Stimulated activated CD4-positive, alpha-beta T cell treated with anti-CD3 and anti-CD28 coated beads, Interleukin-2, amount 100 ng/mL, for 24 hours (primary cell): ENCODE data around the gene ABL1.
A peak's percentile ranks its signal among the peaks of the same experiment; 100 is the strongest.

ENCODE experiments used
- DNase-seq, 2 donors: peaks; one replicate each; pipeline ENCODE4 v3.0.0-alpha.2; 2020

Gene ABL1

DNA sequence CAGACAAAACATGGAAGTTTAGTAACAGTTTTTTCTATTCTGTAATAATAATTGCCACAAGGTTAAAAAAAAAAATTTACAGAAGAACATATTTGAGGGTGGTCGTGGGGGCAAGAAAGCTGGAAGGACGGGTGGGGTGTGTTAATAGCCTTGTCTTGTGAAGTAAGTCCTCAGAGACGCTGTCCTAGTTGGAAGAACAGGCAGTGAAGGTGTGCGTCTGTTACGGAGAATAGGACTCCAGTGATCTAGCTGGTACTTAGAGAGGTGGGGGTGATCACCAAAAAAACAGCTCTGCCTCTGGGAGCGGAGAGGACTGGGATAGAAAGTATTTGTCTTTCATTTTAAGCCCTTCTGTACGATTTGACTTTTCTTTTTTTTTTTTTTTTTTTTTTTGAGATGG, 17.7 kb downstream of the ABL1 start:
- DNase-seq, result no peak

DNA sequence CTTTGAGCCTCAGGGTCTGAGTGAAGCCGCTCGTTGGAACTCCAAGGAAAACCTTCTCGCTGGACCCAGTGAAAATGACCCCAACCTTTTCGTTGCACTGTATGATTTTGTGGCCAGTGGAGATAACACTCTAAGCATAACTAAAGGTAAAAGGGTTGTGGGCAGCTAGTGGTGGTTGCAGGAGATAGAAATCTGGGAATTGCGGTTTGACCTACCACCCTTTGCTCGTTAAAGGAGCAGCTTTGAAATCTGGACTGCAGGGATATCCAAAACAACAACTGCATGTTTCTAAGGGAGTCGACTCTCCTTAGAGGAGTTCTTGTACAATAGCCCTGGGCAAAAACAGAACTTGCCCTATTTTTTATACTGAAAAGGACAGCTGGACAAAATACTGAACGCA, 19.0 kb downstream of the ABL1 start:
- no peak for DNase-seq

DNA sequence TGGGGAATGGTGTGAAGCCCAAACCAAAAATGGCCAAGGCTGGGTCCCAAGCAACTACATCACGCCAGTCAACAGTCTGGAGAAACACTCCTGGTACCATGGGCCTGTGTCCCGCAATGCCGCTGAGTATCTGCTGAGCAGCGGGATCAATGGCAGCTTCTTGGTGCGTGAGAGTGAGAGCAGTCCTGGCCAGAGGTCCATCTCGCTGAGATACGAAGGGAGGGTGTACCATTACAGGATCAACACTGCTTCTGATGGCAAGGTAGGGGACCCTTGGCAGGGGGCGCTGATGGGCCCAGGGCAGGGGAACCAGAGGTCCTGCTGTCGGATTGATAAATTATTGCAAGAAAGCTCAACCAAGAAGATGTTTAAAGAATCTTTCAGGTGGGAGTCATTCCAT, 19.8 kb downstream of the ABL1 start:
- no peak for DNase-seq

DNA sequence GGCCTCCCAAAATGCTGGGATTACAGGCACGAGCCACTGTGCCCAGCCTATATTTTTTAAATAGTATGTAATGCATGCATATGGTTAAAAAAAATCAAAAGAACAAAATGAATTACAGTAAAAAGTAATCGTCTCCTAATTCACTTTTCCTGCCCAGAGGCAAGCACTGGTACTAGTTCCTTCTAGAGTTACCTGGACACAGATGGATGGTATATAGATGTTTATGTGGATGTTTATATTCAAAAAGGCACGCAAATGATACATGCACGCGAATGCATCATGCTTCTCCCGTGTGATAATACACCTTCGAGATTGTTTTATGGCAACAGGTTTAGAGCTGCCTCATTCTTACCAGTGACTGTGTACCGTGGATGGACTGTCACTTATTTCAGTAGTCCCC, 21.4 kb downstream of the ABL1 start:
- DNase-seq, result no peak

DNA sequence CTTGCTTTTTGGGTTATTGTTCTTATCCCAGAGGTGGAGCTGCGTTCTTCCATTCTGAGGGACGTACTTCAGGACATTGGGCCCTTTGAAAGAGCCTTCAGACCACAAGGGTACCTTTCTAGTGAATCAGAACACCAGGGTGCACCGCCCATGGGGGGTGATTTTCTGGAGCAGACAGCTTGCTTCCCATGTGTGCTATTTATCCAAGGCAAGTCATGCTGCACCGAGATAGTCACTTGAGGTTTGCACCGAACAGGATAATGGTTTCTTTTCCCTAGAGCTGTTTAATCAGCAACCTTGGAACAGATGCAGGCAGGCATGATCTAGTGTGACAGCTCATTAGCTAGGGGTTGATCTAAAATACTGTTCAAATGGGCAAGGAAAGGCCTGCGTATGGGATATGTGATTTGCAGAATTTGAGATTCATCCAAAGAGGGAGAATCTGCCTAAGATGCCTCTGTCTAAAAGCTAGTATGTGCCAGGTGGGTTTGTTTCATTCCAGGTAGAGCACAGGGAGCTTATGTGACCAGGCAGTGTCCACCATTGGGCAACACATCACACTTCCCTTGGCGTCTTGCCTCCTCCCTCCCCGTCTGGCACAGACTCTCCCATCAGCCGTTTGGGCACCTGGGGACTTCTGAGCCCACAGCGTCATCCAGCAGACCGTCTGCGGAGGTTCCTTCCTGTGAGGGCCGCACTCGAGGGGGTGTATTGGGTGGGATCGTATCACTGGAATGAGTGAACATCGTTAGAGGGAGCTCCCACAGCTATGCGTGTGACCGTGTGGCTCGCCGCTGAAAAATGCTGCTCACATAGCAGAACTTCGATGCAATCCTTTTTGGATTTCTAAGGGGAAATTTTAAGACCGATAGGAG, 23.0 kb downstream of the ABL1 start:
- no peak for DNase-seq

DNA sequence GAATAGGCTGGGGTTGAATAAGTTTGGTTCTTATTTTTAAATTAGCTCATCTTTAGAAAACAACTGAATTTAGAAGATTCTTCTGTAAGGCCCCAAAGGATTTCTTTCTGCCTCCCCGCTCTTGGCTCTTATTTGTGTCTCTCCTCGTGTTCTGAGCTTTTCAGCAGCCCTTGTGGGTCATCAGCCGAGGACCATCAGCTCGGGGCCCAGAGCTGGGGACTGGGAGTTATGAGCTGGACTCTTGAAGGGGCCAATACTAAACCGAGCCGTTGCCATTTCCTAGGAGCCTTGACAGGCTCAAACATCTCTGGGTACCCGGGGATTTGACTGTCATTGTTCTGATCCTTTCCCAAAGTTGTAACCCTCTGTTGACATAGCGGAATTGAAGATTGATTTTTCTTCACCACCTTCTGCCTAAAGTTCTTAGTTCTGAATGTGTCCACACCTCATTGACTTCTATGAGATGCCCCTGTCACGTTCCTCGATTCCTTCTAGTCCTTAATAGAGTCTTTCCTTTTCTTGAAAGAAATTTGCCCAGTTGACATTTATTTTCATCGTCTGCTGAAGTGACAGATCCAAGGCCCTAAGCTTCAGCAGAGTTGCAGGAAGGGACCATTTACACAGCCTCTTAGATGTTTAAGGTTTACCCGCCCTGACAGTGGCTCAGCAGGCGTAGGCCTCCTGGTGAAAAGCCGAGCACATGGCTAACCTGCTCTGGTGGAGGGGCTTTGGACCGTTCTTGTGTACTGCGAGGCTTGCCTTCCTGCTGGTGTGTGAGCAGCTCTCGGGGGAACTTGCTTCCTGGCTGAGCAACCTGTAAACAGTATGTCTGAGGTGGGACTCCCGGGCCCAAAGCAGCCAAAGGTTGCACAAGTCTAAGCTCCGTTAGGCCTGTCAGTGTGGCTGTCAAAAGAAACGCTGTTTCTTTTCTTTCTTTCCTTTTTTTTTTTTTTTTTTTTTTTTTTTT, 24.0 kb downstream of the ABL1 start:
- no peak for DNase-seq

DNA sequence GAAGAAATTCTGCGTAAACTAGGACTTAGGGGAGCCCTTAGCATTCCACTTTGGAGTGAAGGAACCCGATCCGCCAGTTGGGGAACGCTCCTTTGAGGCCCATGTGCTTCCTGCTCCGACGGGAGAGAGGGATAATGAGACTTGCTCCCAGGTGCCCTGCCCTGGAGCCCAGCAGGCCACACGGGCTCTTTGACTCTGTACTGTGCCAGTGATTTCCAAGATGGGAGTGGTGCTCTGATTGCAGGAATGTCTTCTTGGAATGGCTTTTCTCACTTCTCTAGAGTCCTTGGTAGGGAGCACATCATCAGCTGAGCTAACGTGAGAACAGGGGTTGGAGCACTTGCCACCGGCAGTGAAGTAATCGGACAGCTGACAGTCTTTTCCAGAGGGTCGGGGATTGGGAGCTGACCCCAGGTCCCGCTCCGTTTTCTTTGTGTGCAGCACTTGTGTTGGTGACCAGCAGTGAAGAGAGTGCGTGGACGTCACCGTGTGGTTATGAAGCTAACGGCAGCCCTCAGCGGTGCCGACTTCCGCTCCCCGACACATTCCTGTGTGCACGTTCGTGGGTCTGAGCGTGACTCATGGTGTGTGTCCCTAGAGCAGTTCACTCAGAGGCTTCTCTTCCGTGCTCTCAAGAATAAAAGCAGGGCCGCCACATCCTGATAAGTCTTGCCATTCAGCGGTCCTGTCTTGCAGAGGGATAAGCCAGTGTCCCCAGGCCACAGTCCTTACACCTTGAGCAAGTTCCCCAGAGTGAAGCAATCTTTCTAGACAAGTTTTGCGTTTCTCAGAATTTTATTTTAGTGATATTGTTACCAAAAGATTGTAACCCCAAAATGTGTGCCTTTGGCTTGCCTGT, 25.6 kb downstream of the ABL1 start:
- no peak for DNase-seq

DNA sequence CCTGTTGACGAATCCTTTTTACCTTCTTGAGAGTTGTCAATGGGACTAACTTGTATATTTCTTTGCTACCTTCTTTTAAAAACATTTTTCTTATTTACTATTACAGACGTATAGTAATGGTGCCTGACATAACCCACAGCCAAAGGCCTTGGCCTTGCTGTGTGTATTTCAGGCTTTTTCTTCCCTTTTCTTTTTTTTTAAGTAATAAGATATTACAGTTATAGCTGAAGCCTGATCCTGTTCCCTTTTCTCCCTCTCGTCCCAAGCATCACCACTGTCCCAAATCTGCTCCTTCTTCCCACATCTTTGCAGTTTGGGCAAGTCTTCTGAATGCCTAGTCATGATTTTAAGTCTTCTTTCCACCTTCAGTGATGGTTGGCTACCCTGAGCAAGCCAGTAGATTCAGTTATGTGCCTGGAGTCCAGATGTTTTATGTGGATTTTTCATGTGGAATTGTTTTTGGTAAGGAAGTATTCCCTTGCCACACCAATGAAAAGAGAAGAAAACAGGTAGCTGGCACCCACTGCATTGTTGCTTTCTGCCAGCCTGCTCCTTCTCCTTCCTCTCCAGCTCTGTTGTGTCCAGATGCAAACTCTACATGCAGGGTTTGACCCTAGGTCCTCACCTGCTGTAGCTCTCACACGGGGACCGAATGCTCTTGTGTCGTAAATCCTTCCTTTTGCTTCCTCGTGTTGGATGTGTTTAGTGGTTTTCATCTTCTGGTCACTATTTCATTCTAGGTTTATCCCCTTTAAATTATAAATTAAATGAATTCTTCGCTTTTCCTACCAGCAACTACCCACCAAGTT, 26.5 kb downstream of the ABL1 start:
- no peak for DNase-seq

DNA sequence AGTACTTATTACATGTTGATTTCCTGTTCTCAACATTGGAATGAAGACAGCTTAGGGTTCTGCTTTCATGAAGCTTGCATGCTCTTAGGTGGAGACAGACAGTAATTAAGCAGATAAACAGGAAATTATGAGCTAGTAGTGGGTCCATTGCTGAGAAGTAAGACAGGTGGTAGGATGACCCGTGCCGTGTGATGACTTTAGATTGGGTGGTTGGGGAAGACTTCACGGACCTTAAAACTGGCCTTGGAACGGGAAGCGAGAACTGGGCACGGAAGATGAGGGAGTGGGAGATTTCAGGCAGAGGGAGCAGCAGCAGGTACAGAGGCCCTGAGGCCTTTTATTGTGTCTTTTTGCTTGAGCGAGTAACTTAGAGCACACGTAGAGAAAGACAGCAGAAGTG, 27.2 kb downstream of the ABL1 start:
- DNase-seq, result no peak

DNA sequence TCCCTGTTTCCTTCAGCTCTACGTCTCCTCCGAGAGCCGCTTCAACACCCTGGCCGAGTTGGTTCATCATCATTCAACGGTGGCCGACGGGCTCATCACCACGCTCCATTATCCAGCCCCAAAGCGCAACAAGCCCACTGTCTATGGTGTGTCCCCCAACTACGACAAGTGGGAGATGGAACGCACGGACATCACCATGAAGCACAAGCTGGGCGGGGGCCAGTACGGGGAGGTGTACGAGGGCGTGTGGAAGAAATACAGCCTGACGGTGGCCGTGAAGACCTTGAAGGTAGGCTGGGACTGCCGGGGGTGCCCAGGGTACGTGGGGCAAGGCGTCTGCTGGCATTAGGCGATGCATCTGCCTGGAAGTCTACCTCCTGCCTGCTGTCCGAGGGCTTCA, 27.7 kb downstream of the ABL1 start:
- DNase-seq, result no peak

DNA sequence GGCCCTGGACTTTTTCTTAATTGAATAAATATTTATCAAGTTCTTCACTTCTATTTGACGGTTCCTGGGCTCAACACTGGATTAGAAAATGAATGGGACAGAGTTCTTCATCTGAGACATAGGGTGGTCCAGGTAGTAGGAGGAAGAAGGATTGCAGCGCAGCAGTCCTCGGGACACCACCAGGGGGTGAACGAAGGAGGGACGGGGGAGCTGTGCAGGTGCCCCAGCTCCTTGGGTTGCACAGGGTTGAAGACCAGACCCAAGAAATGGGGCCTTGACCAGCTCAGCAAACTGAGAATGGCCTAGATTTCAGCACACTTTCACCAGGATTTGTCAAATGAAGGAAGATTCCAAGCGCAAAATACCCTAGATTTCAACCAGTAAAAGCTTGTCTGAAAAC, 29.5 kb downstream of the ABL1 start:
- DNase-seq, result no peak

DNA sequence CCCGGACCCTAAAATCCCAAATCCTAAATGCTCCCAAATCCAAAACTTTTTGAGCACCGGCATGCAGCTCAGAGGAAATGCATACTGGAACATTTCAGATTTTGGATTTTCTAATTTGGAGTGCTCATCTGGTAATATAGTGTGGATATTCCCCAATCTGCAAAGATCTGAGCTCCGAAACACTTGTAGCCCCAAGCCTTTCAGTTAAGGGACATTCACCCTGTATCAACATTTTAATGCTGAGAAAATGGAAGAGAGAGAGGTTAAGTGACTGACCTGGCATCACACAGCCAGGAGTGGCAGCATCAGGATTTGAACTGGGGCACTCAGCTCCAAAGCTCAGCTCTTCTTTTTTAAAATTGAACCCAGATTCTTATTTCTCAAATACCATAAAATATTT, 30.9 kb downstream of the ABL1 start:
- DNase-seq, result no peak

DNA sequence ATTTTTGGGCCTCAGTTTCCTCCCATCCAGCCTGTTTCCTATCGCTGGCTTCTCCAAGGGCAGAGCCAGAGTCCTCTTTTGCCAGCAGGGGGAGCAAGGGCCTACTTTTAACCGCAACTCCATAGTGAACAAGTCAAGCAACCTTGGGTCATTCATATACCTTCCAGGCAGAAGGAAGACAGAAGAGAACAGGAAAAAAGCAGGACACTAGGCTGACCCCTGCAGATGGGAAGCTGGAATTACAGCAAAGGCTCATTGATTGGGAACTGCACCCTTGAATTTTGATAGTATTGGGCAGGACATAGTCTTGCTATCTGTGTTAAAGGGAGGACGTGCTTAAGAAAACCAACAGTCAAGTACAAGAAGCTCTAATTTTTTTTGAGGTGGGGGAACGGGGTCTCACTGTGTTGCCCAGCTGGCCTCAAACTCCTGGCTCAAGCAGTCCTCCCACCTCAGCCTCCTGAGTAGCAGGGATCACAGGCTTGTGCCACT, 31.5 kb downstream of the ABL1 start:
- peak; percentile 58 to 64 for DNase-seq

DNA sequence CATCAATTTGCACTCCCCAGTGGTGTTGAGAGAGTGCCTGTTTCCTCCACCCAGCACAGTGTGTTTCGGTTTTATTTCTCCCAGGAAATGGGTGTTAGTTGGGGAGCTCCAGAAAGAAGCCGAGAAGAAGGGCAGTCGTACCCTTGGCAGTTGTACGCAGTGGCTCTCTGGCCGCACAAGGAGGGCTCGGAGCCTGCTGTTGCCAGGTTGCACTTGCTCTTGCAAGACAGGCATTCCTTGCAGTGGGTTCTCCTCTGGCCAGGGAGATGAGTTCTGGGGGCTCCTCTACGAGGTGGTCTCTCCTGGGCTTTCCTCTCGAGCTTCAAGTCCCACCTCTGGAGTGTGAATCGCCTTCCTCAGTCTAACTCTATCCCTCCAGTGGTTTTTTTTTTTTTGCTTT, 32.5 kb downstream of the ABL1 start:
- DNase-seq, result no peak

DNA sequence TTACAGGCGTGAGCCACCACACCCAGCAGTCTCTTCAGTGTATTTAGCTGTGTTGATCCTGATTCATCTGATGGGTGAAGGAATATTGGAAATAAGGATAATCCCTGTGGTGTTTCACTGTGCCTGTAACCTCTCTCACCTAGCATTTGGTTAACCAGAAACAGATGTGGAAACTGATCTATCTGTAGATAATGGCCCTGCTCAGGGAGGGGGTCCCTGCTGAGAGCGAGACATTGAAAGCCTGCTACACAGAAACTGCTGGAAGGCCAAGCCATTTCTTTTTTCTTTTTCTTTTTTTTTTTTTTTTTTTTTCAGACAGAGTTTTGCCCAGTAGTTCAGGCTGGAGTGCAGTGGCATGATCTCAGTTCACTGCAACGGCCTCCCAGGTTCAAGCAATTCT, 33.2 kb downstream of the ABL1 start:
- DNase-seq, result no peak

DNA sequence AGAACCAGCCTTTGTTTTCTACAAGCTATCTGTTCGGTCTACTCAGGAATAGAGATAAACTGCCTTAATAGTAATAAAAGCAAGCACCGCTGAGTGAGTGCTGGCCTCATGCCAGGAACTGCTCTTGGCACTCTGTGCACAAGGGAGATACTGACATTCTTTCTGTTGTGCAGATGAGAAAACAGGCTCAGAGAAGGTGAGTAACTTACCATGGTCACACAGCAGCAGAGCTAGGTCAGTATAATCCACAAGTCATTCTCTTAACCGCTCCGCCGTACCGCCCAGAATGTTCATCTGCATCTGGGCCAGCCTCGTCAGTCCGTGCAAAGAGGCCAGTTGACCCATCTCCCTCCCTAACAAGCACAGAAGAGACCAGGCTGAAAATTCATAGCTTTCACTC, 34.2 kb downstream of the ABL1 start:
- no peak for DNase-seq

DNA sequence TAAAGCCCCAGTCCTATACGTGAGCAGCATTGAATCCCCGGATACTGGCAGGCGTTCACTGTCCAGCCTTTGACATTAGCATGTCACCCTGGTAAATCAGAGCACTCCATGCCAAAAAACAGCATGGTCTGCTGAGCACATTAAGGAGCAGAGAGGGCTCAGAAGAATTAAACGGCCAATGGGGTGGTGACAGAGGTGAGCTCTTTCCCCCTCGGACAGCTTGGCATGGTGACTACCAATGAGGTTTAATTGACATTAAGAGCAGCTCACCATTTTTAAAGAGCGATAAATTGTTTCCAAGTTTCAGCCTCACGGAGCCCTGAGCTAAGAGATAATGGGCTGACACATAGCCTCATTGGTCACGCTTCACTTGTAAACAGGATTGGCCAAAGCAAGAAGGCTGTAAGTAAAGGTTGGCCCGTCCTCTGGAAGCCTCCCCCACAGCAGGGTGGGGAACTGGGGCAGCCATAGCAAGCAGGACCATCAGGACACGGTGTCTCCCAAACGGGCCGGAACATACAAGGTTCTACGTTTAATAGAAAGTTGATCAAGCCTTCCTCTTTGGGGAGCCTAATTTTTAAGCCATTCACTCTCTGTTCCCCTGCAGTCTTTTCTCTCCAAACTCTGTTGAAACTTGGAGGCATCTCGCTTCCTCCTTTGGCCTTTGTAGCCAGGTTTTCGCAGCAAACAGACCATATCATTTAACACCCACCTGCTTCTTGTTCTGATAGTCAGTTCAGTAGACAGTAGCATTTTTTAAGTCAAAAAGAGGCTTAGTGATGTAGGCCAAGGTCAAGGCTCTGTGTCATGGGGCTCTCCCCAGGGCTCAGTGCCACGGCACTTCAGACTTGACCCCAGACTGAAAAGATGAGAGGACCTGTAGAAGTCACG, 35.7 kb downstream of the ABL1 start:
- no peak for DNase-seq

DNA sequence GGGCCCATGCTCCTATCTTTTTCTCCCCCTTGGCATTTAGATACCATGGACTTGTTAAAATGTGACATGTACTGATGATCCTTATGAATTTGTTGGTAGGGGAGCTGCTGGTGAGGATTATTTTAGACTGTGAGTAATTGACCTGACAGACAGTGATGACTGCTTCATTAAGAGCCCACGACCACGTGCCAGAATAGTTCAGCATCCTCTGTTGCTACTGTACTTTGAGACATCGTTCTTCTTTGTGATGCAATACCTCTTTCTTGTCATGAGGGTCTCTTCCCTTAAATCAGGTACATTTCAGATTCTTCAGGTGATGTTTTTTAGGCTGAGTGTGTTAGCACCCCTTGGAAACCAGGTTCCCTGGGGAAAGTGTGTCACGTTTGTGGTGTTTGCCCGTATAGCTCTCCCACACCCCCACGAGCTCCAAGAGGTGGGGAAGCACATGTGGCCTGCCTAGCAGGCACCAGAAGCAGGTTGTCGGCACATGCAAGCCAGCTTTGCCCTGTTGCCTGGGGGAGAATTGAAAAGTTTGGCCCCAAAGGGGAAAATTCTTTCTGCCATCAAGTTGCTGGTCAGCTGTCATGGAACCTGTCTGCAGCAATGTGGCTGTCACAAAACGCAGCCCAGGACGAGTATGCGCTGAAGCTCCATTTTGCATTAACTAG, 36.5 kb downstream of the ABL1 start:
- no peak for DNase-seq

DNA sequence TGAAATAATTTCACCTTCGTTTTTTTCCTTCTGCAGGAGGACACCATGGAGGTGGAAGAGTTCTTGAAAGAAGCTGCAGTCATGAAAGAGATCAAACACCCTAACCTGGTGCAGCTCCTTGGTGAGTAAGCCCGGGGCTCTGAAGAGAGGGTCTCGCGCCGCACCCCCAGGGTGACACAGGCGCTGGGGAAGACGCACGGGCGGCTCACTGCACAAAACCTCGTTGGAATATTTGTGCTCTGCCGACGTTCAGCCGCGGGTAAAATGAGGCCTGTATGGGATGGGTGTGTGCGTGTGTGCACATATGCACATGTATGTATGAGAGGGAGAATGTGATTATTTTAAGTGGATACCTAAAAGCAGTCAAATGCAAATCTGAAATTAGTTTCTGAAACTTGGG, 37.0 kb downstream of the ABL1 start:
- no peak for DNase-seq

DNA sequence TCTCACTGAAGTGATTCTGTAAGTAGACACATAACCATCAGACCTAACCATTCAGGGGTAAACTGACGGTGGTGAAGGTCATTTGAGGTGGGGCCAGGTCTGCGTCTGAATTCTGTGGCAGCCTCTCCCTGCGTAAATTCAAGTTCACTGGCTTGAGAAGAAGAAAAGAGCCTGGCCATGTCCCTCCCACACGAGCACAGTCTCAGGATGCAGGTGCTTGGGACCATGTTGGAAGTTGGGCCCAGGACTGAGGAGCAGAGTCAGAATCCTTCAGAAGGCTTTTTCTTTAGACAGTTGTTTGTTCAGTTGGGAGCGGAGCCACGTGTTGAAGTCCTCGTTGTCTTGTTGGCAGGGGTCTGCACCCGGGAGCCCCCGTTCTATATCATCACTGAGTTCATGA, 37.5 kb downstream of the ABL1 start:
- DNase-seq, result no peak
